C4-2B (cell line): ENCODE measurements around the gene ADCYAP1R1.

ENCODE experiments used
- CTCF ChIP-seq: fragments of 450-650 bp; conservative IDR thresholded peaks from 2 replicates; pipeline ENCODE4 v1.5.1; 2017; ENCODE audit warnings: mild to moderate bottlenecking
- ZFX ChIP-seq: fragments of 450-650 bp; IDR thresholded peaks from 2 replicates; pipeline ENCODE4 v1.6.1; 2017

GRCh38 chr7:31061185-31061584, 9.1 kb downstream of the ADCYAP1R1 start:
- TF ChIP-seq CTCF (no peak), ZFX (no peak)
